Bronchial epithelial cell (primary cell): ENCODE data around the gene SPTBN1. TPM values are rescaled to one million over a fixed set of nuclear protein-coding genes. Genes with fewer than 3 reads are reported as not detected.

Experiments used
- DNase-seq: peaks from one replicate; pipeline ENCODE4 v3.0.0-alpha.2; 2010; ENCODE audit warnings: low read depth
- FAIRE-seq: peaks from 2 replicates; lab custom pipeline; 2011; peaks lifted over from hg19 to GRCh38; lab: Jason Lieb, UNC
- H3K27me3 ChIP-seq: 2 replicates; pipeline ENCODE4 v1.5.1; 2011; ENCODE audit warnings: low read length; ENCODE audit not compliant: control insufficient read depth, insufficient read depth
- H3K36me3 ChIP-seq: 2 replicates; pipeline ENCODE4 v1.5.1; 2011; ENCODE audit warnings: low read length; ENCODE audit not compliant: control insufficient read depth, insufficient read depth
- H3K4me3 ChIP-seq: 2 replicates; pipeline ENCODE4 v1.5.1; 2011; ENCODE audit warnings: mild to moderate bottlenecking, low read depth, low read length, control low read depth
- total RNA-seq: library from RNA; depleted of rRNA; stranded (reverse); fragments of >200 nt; gene quantifications from 2 replicates; pipeline ENCODE4 v1.2.1, GENCODE V29; 2014
- TF ChIP-seq, protein P1 (sequence below): IDR thresholded peaks from 2 replicates; pipeline ENCODE4 v1.5.1; 2011; ENCODE audit warnings: mild to moderate bottlenecking, moderate library complexity, low read length, control low read depth, inconsistent platforms; ENCODE audit not compliant: insufficient read depth, severe bottlenecking

Gene SPTBN1
- total RNA-seq, 1 donor from 2014 or later, result 339 TPM

DNA sequence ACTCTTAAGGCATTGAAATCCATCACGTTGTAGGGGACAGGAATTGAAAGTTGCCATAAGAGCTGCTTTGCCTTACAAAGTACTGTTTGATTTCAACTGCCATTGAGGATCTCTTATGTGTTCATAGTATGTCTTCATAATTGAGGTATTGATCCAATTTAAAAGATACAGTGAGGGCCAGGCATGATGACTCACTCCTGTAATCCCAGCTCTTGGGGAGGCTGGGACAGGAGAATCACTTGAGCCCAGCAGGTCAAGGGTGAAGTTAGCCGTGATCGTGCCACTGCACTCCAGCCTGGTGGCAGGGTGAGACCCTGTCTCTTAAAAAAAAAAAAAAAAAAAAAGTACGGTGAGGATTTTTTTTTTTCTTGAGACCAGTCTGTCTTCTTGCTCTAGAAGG, 175.6 kb downstream of the SPTBN1 start:
- TF ChIP-seq, protein P1, sequence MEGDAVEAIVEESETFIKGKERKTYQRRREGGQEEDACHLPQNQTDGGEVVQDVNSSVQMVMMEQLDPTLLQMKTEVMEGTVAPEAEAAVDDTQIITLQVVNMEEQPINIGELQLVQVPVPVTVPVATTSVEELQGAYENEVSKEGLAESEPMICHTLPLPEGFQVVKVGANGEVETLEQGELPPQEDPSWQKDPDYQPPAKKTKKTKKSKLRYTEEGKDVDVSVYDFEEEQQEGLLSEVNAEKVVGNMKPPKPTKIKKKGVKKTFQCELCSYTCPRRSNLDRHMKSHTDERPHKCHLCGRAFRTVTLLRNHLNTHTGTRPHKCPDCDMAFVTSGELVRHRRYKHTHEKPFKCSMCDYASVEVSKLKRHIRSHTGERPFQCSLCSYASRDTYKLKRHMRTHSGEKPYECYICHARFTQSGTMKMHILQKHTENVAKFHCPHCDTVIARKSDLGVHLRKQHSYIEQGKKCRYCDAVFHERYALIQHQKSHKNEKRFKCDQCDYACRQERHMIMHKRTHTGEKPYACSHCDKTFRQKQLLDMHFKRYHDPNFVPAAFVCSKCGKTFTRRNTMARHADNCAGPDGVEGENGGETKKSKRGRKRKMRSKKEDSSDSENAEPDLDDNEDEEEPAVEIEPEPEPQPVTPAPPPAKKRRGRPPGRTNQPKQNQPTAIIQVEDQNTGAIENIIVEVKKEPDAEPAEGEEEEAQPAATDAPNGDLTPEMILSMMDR, result no peak
- Histone ChIP-seq H3K27me3 (no peaks in the 10 kb centered on the region), H3K4me3 (no peak overlapping the region), H3K36me3 (peaks cover 50% of the 10 kb centered on the region)
- DNase-seq, result no peak
- no peak for FAIRE-seq

DNA sequence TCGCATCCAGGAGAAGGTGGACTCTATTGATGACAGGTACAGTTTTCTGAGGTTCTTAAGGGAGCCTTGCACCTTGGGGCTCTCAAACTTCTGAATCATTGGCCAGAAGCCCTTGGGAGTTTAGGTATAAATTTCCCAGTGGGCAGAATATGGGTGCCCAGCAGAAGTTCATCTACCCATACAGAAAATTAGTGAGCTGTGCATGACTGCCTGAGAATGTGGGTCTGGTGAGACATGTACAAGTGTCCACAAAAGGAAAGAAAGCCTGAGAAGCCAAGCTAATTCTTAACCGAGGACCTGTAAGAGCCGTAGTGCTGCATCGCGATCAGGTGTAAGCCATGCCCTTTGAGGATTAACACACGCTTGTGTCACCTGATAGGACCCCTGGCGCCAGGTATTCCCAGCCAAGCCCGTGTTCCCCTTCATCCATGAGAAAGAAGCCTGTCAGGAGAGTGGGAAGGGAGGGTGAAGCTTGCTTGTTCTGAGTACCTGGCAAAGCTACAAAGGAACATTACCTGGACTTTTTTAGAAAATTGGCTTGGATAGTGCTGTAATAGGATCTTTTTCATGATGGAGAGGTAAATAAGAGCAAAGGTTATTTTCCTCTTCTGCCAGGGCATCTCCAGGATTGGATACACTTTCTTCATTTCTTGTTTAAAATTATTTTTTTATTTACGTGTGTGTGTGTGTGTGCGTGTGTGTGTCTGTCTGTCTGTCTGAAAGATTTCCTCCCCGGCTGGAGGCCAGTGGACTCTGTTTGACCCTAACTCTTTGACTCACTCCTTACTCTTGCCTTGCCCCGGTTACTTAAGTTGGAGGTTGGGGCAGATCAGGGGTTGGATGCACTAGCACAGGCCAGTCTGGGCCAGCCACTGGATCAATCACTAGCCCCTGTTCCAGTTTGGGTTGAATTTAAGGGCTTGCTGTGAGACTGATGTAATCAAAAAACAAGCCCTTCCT, 176.9 kb downstream of the SPTBN1 start:
- FAIRE-seq (no peak), DNase-seq (peak; percentile 77)
- Histone ChIP-seq H3K4me3 (no peak overlapping the region), H3K36me3 (peaks cover 50% of the 10 kb centered on the region), H3K27me3 (no peaks in the 10 kb centered on the region)
- TF ChIP-seq, protein P1, result no peak

DNA sequence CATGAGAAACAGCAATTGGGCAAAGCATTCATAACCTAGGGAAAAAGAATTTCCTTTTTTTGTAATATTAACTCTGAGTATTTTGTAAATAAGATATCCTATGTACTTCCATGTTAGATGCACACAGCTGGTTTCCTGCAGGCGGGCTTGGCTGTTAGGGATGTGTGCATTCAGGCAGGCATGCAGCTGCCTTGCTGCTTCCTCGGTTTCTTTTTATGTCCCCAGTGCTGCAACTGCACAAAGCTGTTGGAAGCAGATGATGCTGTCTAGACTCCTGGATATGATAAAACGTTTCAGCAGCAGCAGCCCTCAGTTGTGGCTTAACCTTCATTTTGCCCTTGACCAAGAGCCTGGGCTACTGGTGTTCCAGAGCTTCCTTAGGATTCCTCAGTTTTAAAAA, 177.9 kb downstream of the SPTBN1 start:
- no peak for DNase-seq
- FAIRE-seq, result no peak
- Histone ChIP-seq H3K27me3 (no peaks in the 10 kb centered on the region), H3K4me3 (no peak overlapping the region), H3K36me3 (peaks cover 53% of the 10 kb centered on the region)
- TF ChIP-seq, protein P1, result no peak

DNA sequence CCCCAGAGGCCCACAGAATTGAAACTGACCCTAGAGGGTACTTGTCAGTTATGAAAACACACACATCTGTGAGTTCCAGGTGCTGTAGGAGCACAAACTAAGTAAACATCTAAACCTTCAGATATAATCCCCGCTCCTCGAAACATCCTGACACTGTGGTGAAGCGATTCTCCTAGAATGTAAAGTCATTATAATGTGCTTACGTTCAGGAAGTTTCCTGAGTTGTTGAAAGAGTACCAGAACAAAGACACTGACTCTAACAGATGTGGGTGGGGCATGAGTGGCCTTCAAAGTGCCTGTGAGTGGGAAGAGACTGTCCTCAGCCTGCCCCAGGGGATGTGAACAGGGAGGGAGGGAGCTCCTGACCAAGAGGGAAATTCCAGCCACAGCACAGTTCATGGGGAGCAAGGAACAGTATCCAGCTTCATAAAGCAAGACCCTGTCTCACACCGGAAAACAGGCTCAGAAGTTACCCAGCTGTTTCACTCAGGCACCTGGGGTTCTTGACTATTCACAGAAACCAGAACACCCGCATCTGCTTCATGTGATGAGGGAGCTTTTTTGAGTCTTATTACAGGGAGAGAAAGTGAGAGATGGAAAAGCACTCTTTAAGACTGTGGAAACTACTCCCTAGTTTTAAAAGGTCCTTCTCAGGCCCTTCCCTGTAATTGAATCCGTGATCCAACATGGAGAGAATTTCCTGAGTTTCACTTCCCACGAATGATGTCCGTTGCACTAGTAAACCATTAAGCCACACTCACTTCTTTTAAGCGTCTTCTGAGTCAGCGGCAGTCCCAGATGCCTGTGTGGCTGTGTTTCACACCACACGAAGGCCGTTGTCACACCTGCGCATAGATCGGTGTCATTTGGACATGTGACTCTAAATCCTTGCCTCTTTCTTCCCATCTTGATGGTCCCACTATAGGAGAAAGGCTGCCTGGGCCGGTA, 178.7 kb downstream of the SPTBN1 start:
- Histone ChIP-seq H3K4me3 (no peak overlapping the region), H3K27me3 (no peaks in the 10 kb centered on the region), H3K36me3 (peaks cover 50% of the 10 kb centered on the region)
- FAIRE-seq (no peak), DNase-seq (peak; percentile 79)
- TF ChIP-seq, protein P1, result no peak

DNA sequence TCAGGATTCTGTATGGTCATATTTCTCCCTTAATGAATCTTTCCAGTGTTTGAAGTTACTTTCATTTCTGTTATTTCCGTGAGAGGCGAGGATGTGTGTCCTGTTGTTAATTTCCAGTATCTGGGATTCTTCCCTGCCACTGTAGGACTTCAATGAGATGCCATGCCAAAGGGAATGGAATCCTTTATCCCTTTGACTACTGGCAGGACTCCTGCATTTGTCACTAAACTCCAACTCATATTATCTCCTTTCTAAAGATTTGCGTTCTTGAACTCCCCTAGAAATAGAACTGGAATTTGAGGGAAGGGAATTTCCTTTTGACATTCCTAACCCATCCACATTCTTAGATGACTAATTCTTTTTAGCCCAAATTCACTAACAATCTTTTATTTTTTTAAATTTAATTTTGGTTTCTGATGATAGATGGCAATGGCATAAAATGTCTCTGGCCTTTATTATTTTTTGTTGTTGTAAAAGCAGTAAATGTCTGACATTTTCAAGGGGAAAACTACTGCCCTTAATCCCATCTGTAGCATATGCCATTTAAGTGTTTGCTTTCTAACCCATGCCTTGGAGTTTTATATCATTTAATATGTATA, 179.5 kb downstream of the SPTBN1 start:
- Histone ChIP-seq H3K36me3 (peaks cover 46% of the 10 kb centered on the region), H3K27me3 (no peaks in the 10 kb centered on the region), H3K4me3 (no peak overlapping the region)
- TF ChIP-seq, protein P1, result no peak
- no peak for DNase-seq
- no peak for FAIRE-seq
